HG03159 (cell line): Measurements from ENCODE around the gene UNC5B.

ENCODE experiments used
- ATAC-seq: cut with Tn5 transposase; IDR thresholded peaks from one replicate; pipeline ENCODE4 v1.9.1; 2021; ENCODE audit warnings: mild to moderate bottlenecking, moderate library complexity; ENCODE audit not compliant: unreplicated experiment

The UNC5B gene

GRCh38 chr10:71221586-71222202, 9.3 kb downstream of the UNC5B start:
- ATAC-seq = no peak

GRCh38 chr10:71222601-71223346, 10.4 kb downstream of the UNC5B start:
- ATAC-seq = no peak

GRCh38 chr10:71223347-71224058, 11.1 kb downstream of the UNC5B start:
- ATAC-seq = no peak

- no peak for ATAC-seq
These were observed 13.1 kb downstream of the UNC5B start for GRCh38 chr10:71225291-71226058.

- ATAC-seq = no peak
These were observed 16.7 kb downstream of the UNC5B start for GRCh38 chr10:71228875-71229675.

- no peak for ATAC-seq
These were observed 17.6 kb downstream of the UNC5B start for GRCh38 chr10:71229726-71230655.

- ATAC-seq = no peak
These were observed 18.3 kb downstream of the UNC5B start for GRCh38 chr10:71230656-71231025.

- ATAC-seq = no peak
These were observed 18.8 kb downstream of the UNC5B start for GRCh38 chr10:71231206-71231605.

- no peak for ATAC-seq
These were observed 20.0 kb downstream of the UNC5B start for GRCh38 chr10:71232089-71232998.

GRCh38 chr10:71233482-71233892, 21.1 kb downstream of the UNC5B start:
- no peak for ATAC-seq

GRCh38 chr10:71234004-71234894, 21.9 kb downstream of the UNC5B start:
- ATAC-seq = no peak

GRCh38 chr10:71234970-71235685, 22.8 kb downstream of the UNC5B start:
- ATAC-seq = no peak

- no peak for ATAC-seq
These were observed 23.4 kb downstream of the UNC5B start for GRCh38 chr10:71235808-71236207.

- ATAC-seq = no peak
These were observed 23.9 kb downstream of the UNC5B start for GRCh38 chr10:71236286-71236685.

- no peak for ATAC-seq
These were observed 24.7 kb downstream of the UNC5B start for GRCh38 chr10:71236822-71237682.
